Suppressor macrophage (primary cell): ENCODE measurements around the gene MAFG.
A peak's percentile ranks its signal among the peaks of the same experiment; 100 is the strongest.
"Not testable (repeated sequence)": the region's sequence is repeated elsewhere in the genome, so short reads cannot be mapped to it uniquely, and the experiment has no call there.

Experiments used
- DNase-seq, 4 experiments: peaks; one replicate each; pipeline ENCODE4 v3.0.0-alpha.2; 2020 to 2022

MAFG gene

GRCh38 chr17:81923302-81924260 is 4.0 kb downstream of the MAFG start:
- DNase-seq: peak; percentile 89 to 95 (median 92)

DNA sequence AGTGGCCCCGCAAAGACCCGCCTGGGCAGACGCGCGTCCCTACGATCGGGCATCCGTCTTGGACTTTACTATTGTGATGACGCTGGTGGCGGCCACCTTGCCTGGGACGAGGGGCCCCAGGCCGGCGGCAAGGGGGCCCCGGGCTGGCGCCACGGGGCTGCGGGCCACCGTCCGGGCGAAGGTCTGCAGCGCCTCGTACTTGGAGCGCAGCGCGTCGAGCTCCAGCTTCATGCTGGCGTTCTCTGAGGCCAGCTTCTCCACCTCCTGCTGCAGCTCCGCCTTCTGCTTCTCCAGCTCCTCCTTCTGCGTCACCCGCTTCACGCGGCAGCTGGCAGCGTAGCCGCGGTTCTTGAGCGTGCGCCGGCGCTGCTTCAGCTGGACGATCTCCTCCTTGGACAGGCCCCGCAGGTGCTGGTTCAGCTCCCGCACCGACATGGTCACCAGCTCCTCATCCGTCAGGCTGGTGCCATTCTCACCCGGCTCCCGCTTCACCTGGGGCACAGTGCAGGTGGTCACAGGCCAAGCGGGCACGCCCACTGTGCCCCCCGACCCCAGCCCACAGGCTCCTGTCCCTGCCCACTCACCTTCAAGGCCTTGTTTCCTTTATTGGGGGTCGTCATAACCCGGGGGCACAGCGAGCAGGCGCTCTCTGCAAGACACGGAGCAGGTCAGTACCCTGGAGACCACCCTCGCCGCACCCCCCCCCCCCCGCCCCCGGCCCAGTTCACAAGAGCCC is 4.8 kb downstream of the MAFG start:
- DNase-seq: peak; percentile 9 to 41 (median 36)

GRCh38 chr17:81921996-81922565 is 5.5 kb downstream of the MAFG start:
- DNase-seq: no peak

DNA sequence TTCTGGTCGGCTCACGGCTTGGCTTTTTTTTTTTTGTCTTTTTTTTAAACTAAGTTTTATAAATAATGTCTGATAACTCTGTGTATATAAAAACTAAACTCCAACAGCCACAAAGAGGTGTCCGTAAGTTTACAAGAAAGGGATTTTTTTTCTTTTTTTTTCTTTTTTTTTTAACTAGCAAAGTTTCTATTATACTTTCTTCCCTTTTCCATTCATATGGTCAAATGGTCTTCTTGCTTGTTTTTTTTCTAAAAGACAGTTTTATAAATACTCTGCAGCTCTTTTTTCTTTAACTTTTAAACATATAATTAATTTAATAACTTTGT is 6.0 kb downstream of the MAFG start:
- no peak for DNase-seq

GRCh38 chr17:81920612-81921536 is 6.7 kb downstream of the MAFG start:
- peak; percentile 52 to 79 (median 74) for DNase-seq

- DNase-seq: peak; percentile 21 to 45 (median 32)
Measured at GRCh38 chr17:81918832-81919545, 8.5 kb downstream of the MAFG start.

DNA sequence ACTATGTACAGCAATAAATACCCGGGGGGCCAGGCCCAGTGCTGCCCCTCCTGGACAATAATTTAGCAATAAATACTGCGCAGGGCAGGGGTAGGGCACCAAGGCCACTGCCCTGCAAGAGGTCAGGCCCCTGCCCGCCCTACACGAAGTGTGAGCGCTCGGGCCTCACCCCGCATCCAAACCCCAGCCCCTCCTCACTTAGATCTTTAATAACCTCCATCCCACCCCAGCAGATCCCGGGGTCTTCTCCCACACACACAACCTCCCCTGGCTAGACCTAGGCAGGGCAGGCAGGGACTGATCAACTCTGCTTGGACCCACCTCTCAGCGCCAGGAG is 9.2 kb downstream of the MAFG start:
- not testable (repeated sequence) for DNase-seq

GRCh38 chr17:81917565-81918332 is 9.8 kb downstream of the MAFG start, which contains the start of gene SIRT7:
SIRT7 (minus strand) TSS chr17:81918176; CDS start chr17:81918131, 45 bp downstream.
- peak; percentile 89 to 95 (median 93) for DNase-seq

DNA sequence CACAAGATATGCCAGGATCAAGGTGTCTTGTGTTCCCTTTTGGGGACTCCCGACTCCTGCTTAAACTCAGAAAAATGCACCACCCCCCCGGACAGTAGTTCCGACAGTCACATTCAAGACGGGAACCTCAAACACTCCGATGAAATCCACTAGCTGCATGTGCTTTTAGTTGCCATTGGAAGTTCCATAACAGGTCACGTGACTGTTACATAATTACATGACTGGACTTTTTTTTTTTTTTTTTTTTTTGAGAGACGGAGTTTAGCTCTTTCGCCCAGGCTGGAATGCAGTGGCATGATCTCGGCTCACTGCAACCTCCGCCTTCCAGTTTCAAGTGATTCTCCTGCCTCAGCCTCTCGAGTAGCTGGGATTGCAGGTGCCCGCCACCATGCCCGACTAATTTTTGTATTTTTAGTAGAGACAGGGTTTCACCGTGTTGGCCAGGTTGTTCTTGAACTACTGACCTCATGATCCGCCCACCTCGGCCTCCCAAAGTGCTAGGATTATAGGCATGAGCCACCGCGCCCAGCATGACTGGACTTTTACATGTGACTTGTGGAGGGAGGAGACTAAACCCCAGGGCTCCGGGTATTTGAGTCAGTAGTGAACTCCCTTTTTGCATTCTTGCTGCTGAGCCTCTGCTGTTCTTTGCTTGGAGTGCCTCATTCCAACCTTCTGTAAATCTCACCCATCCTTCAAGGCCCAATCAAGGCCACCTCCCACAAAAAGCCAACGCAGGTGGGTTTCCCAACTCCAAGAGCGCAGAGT is 11.1 kb downstream of the MAFG start:
- peak; percentile 67 to 81 (median 80) for DNase-seq

- DNase-seq: no peak
Measured at GRCh38 chr17:81915331-81915730, 12.2 kb downstream of the MAFG start.

- no peak for DNase-seq
Measured at GRCh38 chr17:81914103-81914850, 13.3 kb downstream of the MAFG start.

DNA sequence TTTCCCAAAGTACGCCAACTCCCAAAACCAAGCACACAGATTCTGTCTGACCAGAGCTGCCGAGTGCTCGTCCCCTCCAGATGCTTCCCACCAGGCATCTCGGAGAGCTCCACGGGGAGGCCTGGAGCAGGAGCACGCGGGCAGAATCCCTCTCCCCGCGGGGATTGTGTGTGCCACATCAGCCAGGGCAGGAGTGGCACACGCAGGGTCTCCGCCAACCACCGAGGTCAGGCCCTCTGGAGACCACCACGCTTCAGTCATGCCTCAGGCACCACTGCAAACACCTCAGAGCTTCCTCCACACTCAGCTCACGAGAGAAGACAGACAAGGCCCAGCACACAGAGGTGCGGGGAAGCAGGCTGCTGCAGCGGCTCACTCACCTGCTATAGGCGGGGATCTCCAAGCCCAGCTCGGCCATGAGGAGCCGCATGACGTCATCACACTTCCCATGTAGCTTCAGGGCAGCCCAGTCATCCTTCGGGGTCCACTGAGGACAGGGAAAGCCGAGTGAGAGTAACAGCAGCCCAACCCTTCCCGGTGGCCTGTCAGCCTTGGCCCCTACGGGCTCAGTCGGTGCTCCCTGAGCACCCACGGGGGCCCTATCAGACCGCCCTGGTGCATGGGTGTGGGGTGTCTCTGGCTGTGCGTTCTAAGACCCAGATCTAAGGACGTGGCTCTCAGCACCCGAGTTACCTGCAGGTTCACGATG is 14.0 kb downstream of the MAFG start:
- no peak for DNase-seq

DNA sequence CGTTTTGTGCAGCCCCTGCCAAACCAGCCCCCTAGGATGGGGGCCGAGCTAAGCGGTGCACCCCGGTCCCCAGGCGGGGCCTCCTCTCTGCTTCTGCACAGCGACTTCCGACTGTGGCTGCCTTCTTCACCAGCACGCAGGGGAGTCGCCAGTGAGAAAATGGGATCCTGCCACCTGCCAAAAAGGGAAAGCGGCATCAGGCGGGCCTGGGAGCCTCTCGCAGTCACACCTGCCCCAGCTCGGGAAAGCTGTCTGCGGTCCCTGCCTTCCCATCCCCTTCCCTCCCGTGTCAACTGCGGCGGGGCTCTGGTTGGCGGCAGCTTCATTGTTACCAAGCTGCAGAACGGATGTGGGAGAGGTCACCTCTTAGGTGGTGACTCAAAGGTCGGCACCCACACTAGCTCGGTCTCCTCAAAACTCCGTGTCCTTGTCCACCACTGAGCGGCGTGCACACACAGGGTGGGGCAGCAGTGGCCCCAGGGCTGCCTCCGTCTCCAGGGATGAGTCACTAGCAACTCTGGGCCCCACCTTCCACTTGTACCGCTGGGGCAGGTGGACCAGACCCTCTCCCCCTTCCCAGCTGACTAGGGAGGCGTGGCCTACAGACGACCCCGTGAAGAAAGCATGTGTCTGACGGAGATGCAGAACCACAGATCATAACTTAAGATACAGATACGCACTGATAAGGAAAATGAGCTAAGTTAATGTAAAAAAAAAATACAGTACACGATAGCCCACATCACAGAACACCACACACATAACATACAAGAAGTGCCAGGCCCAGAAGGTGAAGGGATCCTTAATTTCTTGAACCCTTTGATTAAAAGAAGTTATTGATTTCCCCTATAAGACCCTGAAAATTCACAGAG is 14.9 kb downstream of the MAFG start:
- no peak for DNase-seq

GRCh38 chr17:81911969-81912368 is 15.6 kb downstream of the MAFG start:
- no peak for DNase-seq

DNA sequence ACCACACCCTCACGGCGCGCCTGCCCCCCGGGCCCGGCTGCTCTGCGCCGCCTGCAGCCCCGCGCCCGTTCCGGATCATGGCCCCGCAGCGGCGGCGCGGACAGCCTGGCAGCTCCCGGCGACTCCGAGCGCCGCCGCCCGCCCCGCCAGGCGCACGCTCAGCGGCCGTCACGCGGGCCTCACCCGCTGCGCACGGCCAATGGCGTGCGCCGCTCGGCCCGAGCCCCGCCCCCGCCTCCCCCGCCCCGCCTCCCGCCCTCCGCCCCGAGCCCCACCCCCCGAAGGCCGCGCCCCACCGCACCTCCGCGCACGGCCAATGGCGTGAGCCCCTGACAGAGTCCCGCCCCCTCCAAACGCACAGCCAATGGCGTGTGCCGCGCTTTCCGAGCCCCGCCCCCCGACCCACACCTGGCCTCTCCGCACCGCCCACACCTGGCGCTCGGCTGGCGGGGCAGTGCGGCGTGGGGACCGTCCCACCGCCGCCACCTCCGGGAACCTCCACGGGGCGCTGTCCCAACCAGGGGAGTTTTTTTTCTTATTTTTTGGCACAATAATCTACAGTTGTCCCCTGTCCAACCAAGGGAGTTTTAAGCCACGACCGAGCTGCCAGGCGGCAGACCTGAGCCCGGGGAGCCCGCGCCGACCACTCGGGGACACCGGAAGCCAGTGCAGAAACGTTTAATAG is 16.1 kb downstream of the MAFG start, which contains the start of gene PCYT2:
Gene PCYT2 (minus strand): TSS at position 123 of the 685 bp plus-strand sequence. CDS start 44 bp downstream, at position 79.
- peak; percentile 86 to 96 (median 92) for DNase-seq

- peak in 1 of 4 experiments; percentile 20 for DNase-seq
Measured at GRCh38 chr17:81910840-81911276, 16.7 kb downstream of the MAFG start.
